B cell (primary cell): ENCODE results near the gene PDCD6IP. TPM values are rescaled to one million over a fixed set of nuclear protein-coding genes. Genes with fewer than 3 reads are reported as not detected.
A peak's percentile ranks its signal among the peaks of the same experiment; 100 is the strongest.

Experiments used
- ATAC-seq: fragments of 200-7000 bp; cut with Tn5 transposase; one replicate; pipeline ENCODE4 v1.10.0; 2021; ENCODE audit warnings: low read depth, mild to moderate bottlenecking, moderate number of reproducible peaks, moderate library complexity
- CTCF ChIA-PET: fragments of 350-600 bp; sonication (Branson Sonifier 250); formaldehyde crosslinking; loops from one replicate; lab custom pipeline; 2021; ENCODE audit warnings: antibody characterized with exemption, inconsistent platforms; lab: Charles Lee
- POLR2A ChIA-PET: fragments of 350-600 bp; sonication (Branson Sonifier 250); formaldehyde crosslinking; loops from one replicate; lab custom pipeline; 2021; ENCODE audit warnings: antibody characterized with exemption; lab: Charles Lee
- DNase-seq: peaks from one replicate; pipeline ENCODE4 v3.0.0; 2013
- H2AFZ ChIP-seq: 2 replicates; pipeline ENCODE4 v1.6.1; 2012; ENCODE audit warnings: mild to moderate bottlenecking, low read depth, low read length; ENCODE audit not compliant: insufficient read depth, poor library complexity, severe bottlenecking
- H3K27ac ChIP-seq, 2 donors: 1 replicate in 1 of 2; 2 replicates in 1 of 2; pipeline ENCODE4 v1.5.1; 2012 to 2013; ENCODE audit warnings: low read length in 2 of 2, mild to moderate bottlenecking in 2 of 2, moderate library complexity in 1 of 2
- H3K27me3 ChIP-seq, 4 experiments: fragments of 200-600 bp in 1 of 4; sonication (generic) in 1 of 4; replicated peaks in 1 of 4; 1 replicate in 2 of 4; 2 replicates in 2 of 4; pipeline versions ENCODE4 v1.6.1 to v1.7.0; 2013 to 2016; ENCODE audit warnings: low read length in 3 of 4, mild to moderate bottlenecking in 2 of 4, mixed read lengths in 1 of 4, moderate library complexity in 1 of 4; ENCODE audit not compliant: insufficient read depth in 4 of 4, control insufficient read depth in 3 of 4; ENCODE audit errors: control extremely low read depth in 1 of 4
- H3K36me3 ChIP-seq, 2 experiments: replicated peaks in 1 of 2; 1 replicate in 1 of 2; 2 replicates in 1 of 2; pipeline versions ENCODE4 v1.6.1 to v1.7.1; 2013; ENCODE audit warnings: low read length in 1 of 2; ENCODE audit not compliant: insufficient read depth in 2 of 2, control insufficient read depth in 1 of 2; ENCODE audit errors: control extremely low read depth in 1 of 2, extremely low read depth in 1 of 2
- H3K4me1 ChIP-seq, 2 donors: fragments of 200-600 bp in 1 of 2; sonication (generic) in 1 of 2; 1 replicate in 1 of 2; 2 replicates in 1 of 2; pipeline versions ENCODE4 v1.5.1 to v1.6.1; 2013 to 2017; ENCODE audit warnings: low read length in 2 of 2; ENCODE audit not compliant: control insufficient read depth in 2 of 2, insufficient read depth in 2 of 2
- H3K4me2 ChIP-seq: replicated peaks from 2 replicates; pipeline ENCODE3; 2012; ENCODE audit warnings: mild to moderate bottlenecking, low read depth, low read length; ENCODE audit not compliant: poor library complexity, severe bottlenecking
- H3K4me3 ChIP-seq, 5 experiments: fragments of 200-600 bp in 1 of 5; sonication (generic) in 1 of 5; 1 replicate in 3 of 5; 2 replicates in 2 of 5; pipeline versions ENCODE4 v1.5.1 to v1.7.0; 2011 to 2016; ENCODE audit warnings: low read length in 4 of 5, mild to moderate bottlenecking in 4 of 5, low read depth in 2 of 5, control low read depth in 1 of 5, moderate library complexity in 1 of 5; ENCODE audit not compliant: insufficient read depth in 1 of 5; ENCODE audit errors: control extremely low read depth in 1 of 5, extremely low read depth in 1 of 5
- H3K79me2 ChIP-seq: fragments of 200-600 bp; sonication (generic); one replicate; pipeline ENCODE4 v1.6.0; 2016; ENCODE audit warnings: low read length; ENCODE audit not compliant: control insufficient read depth, insufficient read depth
- H3K9ac ChIP-seq: fragments of 200-600 bp; sonication (generic); 2 replicates; pipeline ENCODE4 v1.6.1; 2017; ENCODE audit warnings: mild to moderate bottlenecking, low read length, moderate library complexity
- H3K9me3 ChIP-seq, 3 donors: one replicate each; pipeline versions ENCODE4 v1.6.1 to v1.7.1; 2013; ENCODE audit warnings: low read length in 2 of 3; ENCODE audit not compliant: control insufficient read depth in 2 of 3, insufficient read depth in 1 of 3; ENCODE audit errors: control extremely low read depth in 1 of 3
- H4K20me1 ChIP-seq: 2 replicates; pipeline ENCODE4 v1.6.0; 2012; ENCODE audit warnings: mild to moderate bottlenecking, low read length; ENCODE audit not compliant: insufficient read depth, control insufficient read depth, poor library complexity, severe bottlenecking
- H3K27ac Mint-ChIP-seq: one replicate; pipeline ENCODE4 v1.8.0; 2021; ENCODE audit warnings: mixed read lengths
- H3K27me3 Mint-ChIP-seq: one replicate; pipeline ENCODE4 v1.8.0; 2021; ENCODE audit warnings: mixed read lengths
- H3K4me1 Mint-ChIP-seq: one replicate; pipeline ENCODE4 v1.8.0; 2021; ENCODE audit warnings: mixed read lengths
- H3K4me3 Mint-ChIP-seq: one replicate; pipeline ENCODE4 v1.8.0; 2021; ENCODE audit warnings: mixed read lengths
- H3K9me3 Mint-ChIP-seq: one replicate; pipeline ENCODE4 v1.8.0; 2022; ENCODE audit warnings: mixed read lengths; ENCODE audit not compliant: insufficient read depth
- EZH2 ChIP-seq: IDR thresholded peaks from 2 replicates; pipeline ENCODE4 v1.6.1; 2012; ENCODE audit warnings: borderline replicate concordance, low read depth, mild to moderate bottlenecking, moderate library complexity, low read length; ENCODE audit not compliant: insufficient read depth, poor library complexity, severe bottlenecking
- WGBS: methylation state at CpG from one replicate; pipeline ENCODE4 v1.1.5; 2013; ENCODE audit warnings: missing lambda C conversion rate; ENCODE audit not compliant: insufficient coverage; 5-methylcytosine and 5-hydroxymethylcytosine counted together
- intact Hi-C: fragments of 100-400 bp; cut with micrococcal nuclease; formaldehyde crosslinking; loops from one replicate; pipeline ENCODE4 v1.10.0; 2022
- polyA plus RNA-seq: library from polyadenylated mRNA; depleted of rRNA; stranded (reverse); fragments of >200 nt; gene quantifications from 2 replicates; pipeline ENCODE4 v1.2.3, GENCODE V29; 2012
- total RNA-seq, 2 donors: library from RNA; stranded (reverse); fragments of 120-200 nt in 1 of 2; gene quantifications; 1 replicate in 1 of 2; 2 replicates in 1 of 2; pipeline versions ENCODE4 v1.2.3 to v1.2.4, GENCODE V29; 2013 to 2022
- TF ChIP-seq, protein P1 (sequence below): fragments of 200-600 bp; IDR thresholded peaks from one replicate; pipeline ENCODE4 v1.8.0; 2022; ENCODE audit warnings: antibody characterized with exemption, mild to moderate bottlenecking

The PDCD6IP gene
- total and polyA plus RNA-seq, 2 donors (not counting 1 experiment from before 2014, with no cell fraction given), result 103 to 276 TPM

DNA sequence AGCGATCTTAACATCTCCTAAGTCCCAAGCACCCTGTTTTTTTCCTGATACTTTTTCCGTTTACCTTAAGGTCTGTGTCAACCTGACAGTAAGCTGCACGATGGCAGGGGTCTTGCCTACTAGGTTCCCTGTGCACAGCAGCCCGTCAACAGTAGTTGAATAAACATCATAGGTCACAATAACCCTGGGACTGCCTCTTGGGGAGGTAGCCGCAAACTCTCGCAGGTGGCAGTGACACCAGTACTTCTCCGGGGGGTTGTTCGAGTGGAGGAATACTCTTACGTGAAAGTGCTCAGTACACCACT lies 365 bp upstream of the PDCD6IP start:
- WGBS, result under 1% methylated on average over 8 of the region's 9 CpGs
- no peaks in the 10 kb centered on the region for H3K9me3 ChIP-seq
- H3K27me3 ChIP-seq, result no peaks in the 10 kb centered on the region
- H3K4me2 ChIP-seq, result peak overlapping the region; percentile 75
- no peak for DNase-seq
- no peak for TF ChIP-seq EZH2
- TF ChIP-seq, protein P1, sequence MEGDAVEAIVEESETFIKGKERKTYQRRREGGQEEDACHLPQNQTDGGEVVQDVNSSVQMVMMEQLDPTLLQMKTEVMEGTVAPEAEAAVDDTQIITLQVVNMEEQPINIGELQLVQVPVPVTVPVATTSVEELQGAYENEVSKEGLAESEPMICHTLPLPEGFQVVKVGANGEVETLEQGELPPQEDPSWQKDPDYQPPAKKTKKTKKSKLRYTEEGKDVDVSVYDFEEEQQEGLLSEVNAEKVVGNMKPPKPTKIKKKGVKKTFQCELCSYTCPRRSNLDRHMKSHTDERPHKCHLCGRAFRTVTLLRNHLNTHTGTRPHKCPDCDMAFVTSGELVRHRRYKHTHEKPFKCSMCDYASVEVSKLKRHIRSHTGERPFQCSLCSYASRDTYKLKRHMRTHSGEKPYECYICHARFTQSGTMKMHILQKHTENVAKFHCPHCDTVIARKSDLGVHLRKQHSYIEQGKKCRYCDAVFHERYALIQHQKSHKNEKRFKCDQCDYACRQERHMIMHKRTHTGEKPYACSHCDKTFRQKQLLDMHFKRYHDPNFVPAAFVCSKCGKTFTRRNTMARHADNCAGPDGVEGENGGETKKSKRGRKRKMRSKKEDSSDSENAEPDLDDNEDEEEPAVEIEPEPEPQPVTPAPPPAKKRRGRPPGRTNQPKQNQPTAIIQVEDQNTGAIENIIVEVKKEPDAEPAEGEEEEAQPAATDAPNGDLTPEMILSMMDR, result no peak
- peaks cover 15% of the 10 kb centered on the region for H4K20me1 ChIP-seq
- intact Hi-C loops, result loop anchor here (1.0 to 5.0 kb wide), 4 partner anchors 80 to 702 kb away; partner anchors contain the start of genes CLASP2, CRTAP and UBP1
- Mint-ChIP-seq H3K27me3 (no peaks in the 10 kb centered on the region), H3K4me1 (peaks cover 41% of the 10 kb centered on the region), H3K9me3 (no peaks in the 10 kb centered on the region), H3K27ac (peak overlapping the region; percentile 96), H3K4me3 (peak overlapping the region; percentile 99)
- H3K79me2 ChIP-seq, result peaks cover 57% of the 10 kb centered on the region
- H3K4me1 ChIP-seq, result peaks cover 28 to 32% of the 10 kb centered on the region in 2 donors
- ChIA-PET CTCF (interaction anchor here (0.7 to 5.2 kb wide), 9 partner anchors 9 to 690 kb away, joined by 3 to 37 read pairs (median 4); no protein-coding TSS in a partner anchor), POLR2A (interaction anchor here (1.1 to 1.4 kb wide), 2 partner anchors 357 to 687 kb away, joined by 3 to 5 read pairs; partner anchors contain the start of gene UBP1)
- peak overlapping the region; percentile 89 to 94 (median 93) for H3K4me3 ChIP-seq
- peak overlapping the region; percentile 84 to 86 for H3K27ac ChIP-seq
- H2AFZ ChIP-seq, result peak overlapping the region; percentile 98
- peak overlapping the region; percentile 83 for H3K9ac ChIP-seq
- peak; percentile 56 for ATAC-seq
- H3K36me3 ChIP-seq, result peaks cover 0 to 2% of the 10 kb centered on the region in 2 experiments

DNA sequence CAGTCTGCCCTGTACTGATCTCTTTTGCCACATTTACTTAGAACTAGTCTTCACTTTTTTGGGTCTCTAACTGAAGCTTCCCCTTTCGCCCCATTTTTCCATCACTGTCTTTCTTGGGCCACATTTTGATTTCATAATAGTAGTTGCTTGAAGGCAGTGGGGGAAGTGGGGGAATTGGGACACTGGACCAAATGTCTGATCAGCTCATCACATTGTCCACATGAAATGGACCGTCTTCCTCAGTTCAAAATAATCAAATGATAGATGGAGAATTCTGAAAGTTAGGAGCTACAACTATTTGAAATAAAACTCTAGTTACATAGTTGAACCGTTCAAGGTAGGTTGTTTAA lies 747 bp downstream of the PDCD6IP start:
- ATAC-seq (no peak), DNase-seq (no peak)
- intact Hi-C loops, result loop anchor here (5.0 kb wide), 1 partner anchor 687 kb away; the partner anchor contains the start of gene CRTAP
- Mint-ChIP-seq H3K4me1 (peaks cover 52% of the 10 kb centered on the region), H3K27me3 (no peaks in the 10 kb centered on the region), H3K9me3 (no peaks in the 10 kb centered on the region), H3K4me3 (peak overlapping the region; percentile 99), H3K27ac (peak overlapping the region; percentile 96)
- Histone ChIP-seq H3K27ac (peak overlapping the region; percentile 84 to 86), H3K9ac (peak overlapping the region; percentile 83), H3K27me3 (no peaks in the 10 kb centered on the region), H2AFZ (peak overlapping the region; percentile 98), H3K4me3 (peak overlapping the region; percentile 89 to 94 (median 93)), H3K4me1 (peaks cover 31 to 32% of the 10 kb centered on the region in 2 donors), H4K20me1 (peaks cover 18% of the 10 kb centered on the region), H3K79me2 (peaks cover 68% of the 10 kb centered on the region), H3K4me2 (peak overlapping the region; percentile 75), H3K9me3 (no peaks in the 10 kb centered on the region), H3K36me3 (peaks cover under 1 to 3% of the 10 kb centered on the region in 2 experiments)
- WGBS, result no CpG with 5 or more reads among the region's 3 CpGs
- CTCF ChIA-PET, result interaction anchor here (0.9 to 5.2 kb wide), 7 partner anchors 13 to 426 kb away, joined by 3 to 37 read pairs (median 4); no protein-coding TSS in a partner anchor
- TF ChIP-seq, protein P1, result no peak
- TF ChIP-seq EZH2, result no peak
- POLR2A ChIA-PET, result interaction anchor here (0.6 to 1.4 kb wide), 3 partner anchors 359 to 688 kb away, joined by 3 to 5 read pairs (median 3); partner anchors contain the start of gene UBP1
